Ishikawa (cell line): ENCODE results near the gene RAP1GAP2.

Experiments
- CEBPB ChIP-seq: IDR thresholded peaks from 2 replicates; pipeline ENCODE4 v1.6.1; 2012
- CREB1 ChIP-seq: IDR thresholded peaks from 2 replicates; pipeline ENCODE4 v1.6.1; 2012; ENCODE audit warnings: low read depth
- EGR1 ChIP-seq: IDR thresholded peaks from 2 replicates; pipeline ENCODE4 v1.6.1; 2012
- EP300 ChIP-seq: IDR thresholded peaks from 2 replicates; pipeline ENCODE4 v1.6.1; 2012; ENCODE audit warnings: borderline replicate concordance
- FOXM1 ChIP-seq: IDR thresholded peaks from 2 replicates; pipeline ENCODE4 v1.6.1; 2012; ENCODE audit warnings: low read depth, borderline replicate concordance
- MAX ChIP-seq: IDR thresholded peaks from 2 replicates; pipeline ENCODE4 v1.6.1; 2012
- NFIC ChIP-seq: IDR thresholded peaks from 2 replicates; pipeline ENCODE4 v1.6.1; 2012
- RAD21 ChIP-seq: IDR thresholded peaks from 2 replicates; pipeline ENCODE4 v1.6.1; 2012; ENCODE audit warnings: low read depth
- TAF1 ChIP-seq: IDR thresholded peaks from 2 replicates; pipeline ENCODE4 v1.6.1; 2012; ENCODE audit warnings: low read depth, mild to moderate bottlenecking
- TCF12 ChIP-seq: IDR thresholded peaks from 2 replicates; pipeline ENCODE4 v1.6.1; 2012; ENCODE audit warnings: low read depth
- TEAD4 ChIP-seq: IDR thresholded peaks from 2 replicates; pipeline ENCODE4 v1.6.1; 2012
- YY1 ChIP-seq: IDR thresholded peaks from 2 replicates; pipeline ENCODE4 v1.6.1; 2012; ENCODE audit warnings: low read depth
- ZBTB7A ChIP-seq: IDR thresholded peaks from 2 replicates; pipeline ENCODE4 v1.6.1; 2012; ENCODE audit warnings: low read depth
- TF ChIP-seq, protein P1 (sequence below): IDR thresholded peaks from 2 replicates; pipeline ENCODE4 v1.6.1; 2012; ENCODE audit warnings: low read depth, mild to moderate bottlenecking
- TF ChIP-seq, protein P2 (sequence below): IDR thresholded peaks from 2 replicates; pipeline ENCODE4 v1.6.1; 2012

Gene RAP1GAP2

GRCh38 chr17:2795441-2796163 is 636 bp upstream of the RAP1GAP2 start:
- TF ChIP-seq CEBPB (no peak), ZBTB7A (no peak), TCF12 (no peak), YY1 (no peak)
- TF ChIP-seq, protein P1, sequence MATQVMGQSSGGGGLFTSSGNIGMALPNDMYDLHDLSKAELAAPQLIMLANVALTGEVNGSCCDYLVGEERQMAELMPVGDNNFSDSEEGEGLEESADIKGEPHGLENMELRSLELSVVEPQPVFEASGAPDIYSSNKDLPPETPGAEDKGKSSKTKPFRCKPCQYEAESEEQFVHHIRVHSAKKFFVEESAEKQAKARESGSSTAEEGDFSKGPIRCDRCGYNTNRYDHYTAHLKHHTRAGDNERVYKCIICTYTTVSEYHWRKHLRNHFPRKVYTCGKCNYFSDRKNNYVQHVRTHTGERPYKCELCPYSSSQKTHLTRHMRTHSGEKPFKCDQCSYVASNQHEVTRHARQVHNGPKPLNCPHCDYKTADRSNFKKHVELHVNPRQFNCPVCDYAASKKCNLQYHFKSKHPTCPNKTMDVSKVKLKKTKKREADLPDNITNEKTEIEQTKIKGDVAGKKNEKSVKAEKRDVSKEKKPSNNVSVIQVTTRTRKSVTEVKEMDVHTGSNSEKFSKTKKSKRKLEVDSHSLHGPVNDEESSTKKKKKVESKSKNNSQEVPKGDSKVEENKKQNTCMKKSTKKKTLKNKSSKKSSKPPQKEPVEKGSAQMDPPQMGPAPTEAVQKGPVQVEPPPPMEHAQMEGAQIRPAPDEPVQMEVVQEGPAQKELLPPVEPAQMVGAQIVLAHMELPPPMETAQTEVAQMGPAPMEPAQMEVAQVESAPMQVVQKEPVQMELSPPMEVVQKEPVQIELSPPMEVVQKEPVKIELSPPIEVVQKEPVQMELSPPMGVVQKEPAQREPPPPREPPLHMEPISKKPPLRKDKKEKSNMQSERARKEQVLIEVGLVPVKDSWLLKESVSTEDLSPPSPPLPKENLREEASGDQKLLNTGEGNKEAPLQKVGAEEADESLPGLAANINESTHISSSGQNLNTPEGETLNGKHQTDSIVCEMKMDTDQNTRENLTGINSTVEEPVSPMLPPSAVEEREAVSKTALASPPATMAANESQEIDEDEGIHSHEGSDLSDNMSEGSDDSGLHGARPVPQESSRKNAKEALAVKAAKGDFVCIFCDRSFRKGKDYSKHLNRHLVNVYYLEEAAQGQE, result no peak

GRCh38 chr17:2797226-2797625 is 988 bp downstream of the RAP1GAP2 start:
- no peak for TF ChIP-seq YY1
- no peak for TF ChIP-seq TAF1
- no peak for TF ChIP-seq NFIC
- no peak for TF ChIP-seq TCF12
- no peak for TF ChIP-seq EP300
- TF ChIP-seq RAD21, result no peak
- TF ChIP-seq, protein P2, sequence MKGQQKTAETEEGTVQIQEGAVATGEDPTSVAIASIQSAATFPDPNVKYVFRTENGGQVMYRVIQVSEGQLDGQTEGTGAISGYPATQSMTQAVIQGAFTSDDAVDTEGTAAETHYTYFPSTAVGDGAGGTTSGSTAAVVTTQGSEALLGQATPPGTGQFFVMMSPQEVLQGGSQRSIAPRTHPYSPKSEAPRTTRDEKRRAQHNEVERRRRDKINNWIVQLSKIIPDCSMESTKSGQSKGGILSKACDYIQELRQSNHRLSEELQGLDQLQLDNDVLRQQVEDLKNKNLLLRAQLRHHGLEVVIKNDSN, result no peak
- TF ChIP-seq MAX, result no peak
- no peak for TF ChIP-seq ZBTB7A
- TF ChIP-seq CEBPB, result no peak

GRCh38 chr17:2797637-2798036 is 1.4 kb downstream of the RAP1GAP2 start:
- TF ChIP-seq, protein P2, result no peak
- TF ChIP-seq, protein P1, result no peak
- no peak for TF ChIP-seq NFIC
- TF ChIP-seq FOXM1, result no peak
- no peak for TF ChIP-seq YY1
- TF ChIP-seq CREB1, result no peak
- TF ChIP-seq ZBTB7A, result no peak
- no peak for TF ChIP-seq TCF12
- TF ChIP-seq TEAD4, result no peak
- TF ChIP-seq MAX, result no peak
- no peak for TF ChIP-seq EGR1
- no peak for TF ChIP-seq CEBPB
- TF ChIP-seq EP300, result no peak
- TF ChIP-seq RAD21, result no peak
- TF ChIP-seq TAF1, result no peak

DNA sequence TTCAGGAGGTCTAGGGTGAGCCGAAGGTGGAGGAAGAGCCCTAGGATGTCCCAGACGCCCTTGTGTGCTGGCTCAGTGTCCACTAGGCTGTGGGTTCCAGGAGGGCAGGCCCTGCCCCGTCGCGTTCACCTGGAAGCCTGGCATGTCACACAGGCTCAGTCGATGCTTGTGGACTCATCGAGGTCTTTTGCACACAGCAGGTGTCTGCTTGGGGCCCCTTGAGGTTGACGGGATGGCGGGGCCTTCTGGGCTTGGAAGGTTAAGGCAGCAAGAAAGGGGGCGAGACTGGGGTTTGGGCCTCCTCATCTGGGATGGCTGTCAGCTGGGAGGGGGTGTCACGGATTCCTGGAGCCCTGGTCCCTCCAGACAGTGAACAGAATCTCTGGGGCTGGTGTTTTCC is 1.9 kb downstream of the RAP1GAP2 start:
- TF ChIP-seq RAD21, result no peak
- no peak for TF ChIP-seq TAF1
- TF ChIP-seq FOXM1, result no peak
- no peak for TF ChIP-seq TEAD4
- TF ChIP-seq CREB1, result no peak
- no peak for TF ChIP-seq CEBPB
- no peak for TF ChIP-seq YY1
- no peak for TF ChIP-seq EP300
- TF ChIP-seq ZBTB7A, result no peak
- TF ChIP-seq, protein P1, result no peak
- no peak for TF ChIP-seq TCF12
- TF ChIP-seq, protein P2, result no peak
- TF ChIP-seq MAX, result no peak
- TF ChIP-seq NFIC, result no peak
- TF ChIP-seq EGR1, result no peak
